A549 (cell line): ENCODE measurements around the gene ANXA10.

Experiments used
- MAZ ChIP-seq: fragments of 150-350 bp; IDR thresholded peaks from 2 replicates; pipeline ENCODE4 v1.6.1; 2014; ENCODE audit warnings: antibody characterized with exemption, low read depth, low read length, borderline replicate concordance
- SMC3 ChIP-seq: fragments of >200 bp; sonication (Bioruptor Twin); formaldehyde crosslinking; IDR thresholded peaks from 3 replicates; pipeline ENCODE4 v1.6.1; 2018; ENCODE audit warnings: inconsistent platforms

DNA sequence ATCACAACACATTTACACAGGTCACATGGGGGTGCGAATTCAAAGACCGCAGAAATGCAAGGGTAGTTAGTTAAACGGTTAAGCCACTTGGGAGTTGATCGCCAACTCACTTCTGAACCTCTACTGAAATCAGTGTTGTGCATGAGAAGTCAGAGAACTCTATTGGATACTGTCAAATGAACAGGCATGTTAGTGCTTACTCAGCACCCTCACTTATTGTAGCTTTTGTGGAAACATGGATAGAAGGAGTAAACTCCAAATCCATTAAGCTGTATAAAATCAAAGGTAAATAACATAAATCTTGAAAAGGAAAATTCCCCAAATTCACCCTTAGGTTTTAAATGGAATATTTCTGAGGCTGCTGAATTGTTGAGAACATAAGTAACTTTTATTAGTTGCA is 17.5 kb upstream of the ANXA10 start:
- TF ChIP-seq SMC3 (no peak), MAZ (no peak)
